DMS79 treated with DMSO at 0.1 percent for 48 hours (cell line): ENCODE measurements around the gene SYNJ2.

Experiments
- DNase-seq: peaks from one replicate; lab custom pipeline; 2025; lab: John Stamatoyannopoulos, UW

SYNJ2 gene

GRCh38 chr6:157982102-157982562 lies 469 bp downstream of the SYNJ2 start:
- peak; percentile 34 for DNase-seq

GRCh38 chr6:157982563-157983405 lies 1.1 kb downstream of the SYNJ2 start:
- peak; percentile 26 for DNase-seq

GRCh38 chr6:157983406-157984119 lies 1.9 kb downstream of the SYNJ2 start:
- DNase-seq = no peak

- DNase-seq = no peak
These were observed 2.5 kb downstream of the SYNJ2 start for GRCh38 chr6:157984128-157984527.

- no peak for DNase-seq
These were observed 3.1 kb downstream of the SYNJ2 start for GRCh38 chr6:157984686-157985225.

GRCh38 chr6:157985378-157986155 lies 3.9 kb downstream of the SYNJ2 start:
- DNase-seq = peak; percentile 73

GRCh38 chr6:157987788-157988699 lies 6.4 kb downstream of the SYNJ2 start:
- no peak for DNase-seq

GRCh38 chr6:157988700-157989063 lies 7.0 kb downstream of the SYNJ2 start:
- no peak for DNase-seq

- DNase-seq = peak; percentile 92
These were observed 8.1 kb downstream of the SYNJ2 start for GRCh38 chr6:157989541-157990289.

- peak; percentile 75 for DNase-seq
These were observed 8.8 kb downstream of the SYNJ2 start for GRCh38 chr6:157990321-157991066.

- DNase-seq = peak; percentile 99
These were observed 9.4 kb downstream of the SYNJ2 start for GRCh38 chr6:157991067-157991432.

GRCh38 chr6:157993076-157993475 lies 11.4 kb downstream of the SYNJ2 start:
- no peak for DNase-seq

GRCh38 chr6:157994125-157994795 lies 12.6 kb downstream of the SYNJ2 start:
- DNase-seq = no peak

GRCh38 chr6:157995458-157995857 lies 13.8 kb downstream of the SYNJ2 start:
- DNase-seq = no peak

GRCh38 chr6:157996201-157996712 lies 14.6 kb downstream of the SYNJ2 start:
- DNase-seq = no peak

- no peak for DNase-seq
These were observed 15.4 kb downstream of the SYNJ2 start for GRCh38 chr6:157996918-157997702.

- DNase-seq = no peak
These were observed 16.4 kb downstream of the SYNJ2 start for GRCh38 chr6:157997893-157998608.
